GM19193 (cell line): ENCODE data around the gene IGF2R.

ENCODE experiments used
- POLR2A ChIP-seq: IDR thresholded peaks from 4 replicates; pipeline ENCODE4 v1.6.1; 2011; ENCODE audit not compliant: insufficient read depth, insufficient read length; ENCODE audit errors: extremely low read depth

Gene IGF2R

DNA sequence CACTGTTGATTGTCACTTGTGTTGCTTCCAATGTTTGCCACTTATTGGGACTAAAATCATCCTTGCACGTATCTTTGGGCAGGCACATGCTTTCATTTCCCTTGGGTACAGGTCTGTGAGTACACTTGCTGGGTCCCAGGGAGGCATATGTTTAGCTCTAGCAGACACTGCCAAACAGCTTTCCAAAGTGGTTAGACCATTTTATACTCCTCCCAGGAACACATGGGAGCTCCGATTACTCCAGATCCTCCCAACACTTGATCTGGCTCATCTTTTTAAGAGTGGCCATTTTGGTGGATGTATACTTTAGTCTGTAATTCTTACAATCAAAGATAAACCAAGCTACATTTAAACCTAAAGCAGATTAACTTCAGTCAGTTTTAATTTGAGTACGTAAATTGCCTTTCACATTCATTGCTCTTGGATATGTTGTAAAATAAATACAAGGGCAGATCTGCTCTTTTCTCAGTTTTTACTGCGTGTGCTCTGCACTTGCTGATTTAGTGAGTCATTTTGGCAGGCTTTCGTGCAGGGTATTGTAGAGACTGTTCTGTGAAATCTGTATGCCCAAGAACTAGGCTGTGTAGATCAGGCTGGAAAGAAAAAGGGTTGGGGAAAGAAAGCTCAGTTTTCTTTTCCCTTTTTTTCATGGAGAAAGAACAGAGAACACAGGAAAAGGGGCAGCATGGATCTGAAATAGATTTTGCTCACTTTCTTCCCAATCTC, 172.3 kb downstream of the IGF2R start:
- no peak for TF ChIP-seq POLR2A

DNA sequence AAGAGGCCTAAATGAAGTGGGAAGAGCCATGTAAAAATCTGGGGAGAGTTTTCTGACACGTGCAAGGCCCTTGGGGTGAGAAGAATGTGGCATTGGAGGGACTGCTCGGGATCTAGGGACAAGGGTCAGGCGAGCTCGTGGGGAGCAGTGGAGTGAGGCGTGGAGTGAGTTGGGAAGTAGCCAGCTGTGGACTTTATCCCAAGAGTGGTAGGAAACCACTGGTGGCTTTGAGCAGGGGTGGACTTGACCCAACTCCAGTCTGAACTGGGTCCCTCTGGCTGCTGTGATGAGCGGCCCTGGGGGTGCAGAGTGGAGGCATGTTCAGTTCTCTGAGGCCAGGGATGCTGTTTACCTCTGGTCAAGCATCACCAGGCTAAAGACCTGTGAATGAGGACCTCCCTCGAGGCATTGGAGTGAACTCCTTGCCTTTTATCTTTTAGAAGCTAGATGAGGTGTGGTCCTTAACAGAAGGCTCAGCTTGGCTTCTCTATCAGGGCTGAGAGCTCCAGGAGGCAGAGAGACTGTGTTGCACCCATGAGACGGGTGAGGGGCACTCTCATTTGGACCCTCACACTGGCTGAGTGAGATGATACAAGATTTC, 173.3 kb downstream of the IGF2R start:
- no peak for TF ChIP-seq POLR2A

DNA sequence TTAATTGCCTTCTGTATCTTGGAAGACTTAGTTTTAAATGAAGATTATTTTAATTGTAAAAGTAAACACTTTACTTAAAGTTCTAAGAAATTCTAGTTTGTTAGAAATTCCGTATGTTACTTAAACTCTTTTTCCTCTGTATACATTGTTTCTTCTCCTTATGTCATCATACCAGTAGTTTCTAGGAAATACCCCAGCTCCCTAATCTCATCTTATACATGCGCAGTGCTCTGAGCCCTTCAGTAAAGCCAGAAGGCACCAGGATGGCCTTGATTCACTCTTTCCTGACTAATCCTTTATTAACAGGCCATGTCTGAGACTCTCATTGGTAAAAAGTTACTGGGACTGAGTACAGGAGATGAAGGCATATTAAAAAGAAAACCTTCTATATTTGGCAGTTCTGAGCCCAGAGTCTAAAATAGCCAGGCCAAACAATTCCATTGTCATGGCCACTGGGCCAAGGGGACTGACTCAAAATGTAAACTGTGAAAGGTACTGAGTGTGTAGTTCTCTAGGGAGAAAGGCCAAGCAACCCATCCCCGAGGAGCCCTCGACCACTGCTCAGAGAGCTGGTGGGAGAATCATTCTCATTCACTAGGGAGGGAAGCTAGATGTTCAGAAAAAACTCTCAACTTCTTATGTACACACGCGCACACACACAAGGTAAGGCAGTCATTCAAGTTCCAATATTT, 177.7 kb downstream of the IGF2R start:
- TF ChIP-seq POLR2A, result no peak

DNA sequence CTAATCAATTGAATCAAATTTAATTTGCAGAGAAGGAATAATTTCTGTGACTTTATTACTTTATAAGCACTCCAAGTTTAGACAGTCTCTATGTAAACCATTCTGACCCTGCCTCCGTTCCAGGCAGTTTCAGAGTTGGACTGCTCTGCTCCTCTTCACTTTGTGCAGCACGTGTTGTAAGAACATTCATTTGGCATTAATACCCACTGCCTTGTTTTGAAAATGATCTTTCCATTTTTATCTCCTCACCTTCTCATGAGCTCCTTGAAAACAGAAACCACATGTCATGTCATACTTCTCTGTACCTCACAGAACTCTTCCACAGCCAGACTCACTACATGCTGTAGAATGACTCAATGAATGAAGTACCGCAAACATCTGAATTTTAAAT, 178.3 kb downstream of the IGF2R start:
- no peak for TF ChIP-seq POLR2A

DNA sequence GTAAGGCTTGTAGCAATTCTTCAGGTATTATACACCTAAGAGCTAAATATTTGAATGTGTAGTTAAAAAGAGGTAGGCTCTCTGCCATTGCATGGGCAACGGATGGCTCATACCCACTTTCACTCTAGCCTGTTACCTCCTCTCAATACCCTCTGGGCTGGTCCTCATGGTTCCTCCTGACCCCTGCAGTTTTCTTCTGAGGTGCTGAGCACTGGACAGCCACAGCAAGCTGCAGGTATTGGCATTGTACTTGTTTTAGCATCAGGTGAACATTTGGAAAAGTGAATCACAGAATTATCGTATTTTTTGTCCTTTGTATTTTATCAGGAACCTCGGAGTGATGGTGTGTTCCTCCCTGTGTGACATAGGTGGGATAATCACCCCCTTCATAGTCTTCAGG, 185.6 kb downstream of the IGF2R start:
- TF ChIP-seq POLR2A, result no peak

DNA sequence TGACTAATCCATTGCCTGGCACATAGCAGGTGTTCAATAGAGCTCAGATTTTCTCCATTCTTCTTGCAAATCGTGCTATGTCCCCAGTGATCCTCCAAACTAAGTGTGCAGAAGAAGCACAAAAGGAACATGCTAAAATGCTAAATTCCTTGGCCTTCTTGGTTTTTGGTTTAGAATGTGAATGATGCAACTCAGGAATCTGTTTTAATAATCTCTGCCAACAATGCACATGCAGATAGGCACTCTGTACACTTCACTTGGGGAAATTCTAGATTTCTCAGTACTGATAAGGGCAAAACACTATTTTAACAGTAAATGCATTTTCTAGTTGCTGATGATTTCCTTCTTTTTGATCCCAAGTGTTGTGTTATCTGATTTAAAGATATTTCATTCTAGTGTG, 188.0 kb downstream of the IGF2R start:
- no peak for TF ChIP-seq POLR2A

DNA sequence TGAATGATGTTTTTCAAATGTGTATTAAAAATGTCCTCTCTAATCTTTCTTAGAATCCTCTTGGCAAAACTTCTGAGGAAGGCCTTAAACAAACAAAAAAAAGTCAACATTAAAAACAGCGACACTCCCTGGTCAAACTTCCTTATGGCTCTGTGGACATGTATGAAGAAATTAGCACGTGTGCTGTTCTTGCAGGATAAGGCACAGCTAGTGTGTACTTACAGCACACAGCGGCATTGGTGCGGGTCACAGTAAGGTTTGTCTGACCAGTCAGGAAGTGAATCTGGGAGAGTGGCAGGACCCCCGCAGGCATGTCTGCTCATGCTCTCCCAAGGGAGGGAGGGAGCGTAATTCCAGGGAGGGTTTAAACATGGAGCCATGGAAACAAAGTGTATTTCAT, 191.6 kb downstream of the IGF2R start:
- TF ChIP-seq POLR2A, result no peak
